Muscle of back (tissue), 13 donors: Measurements from ENCODE around the gene SLC28A2. TPM values are rescaled to one million over a fixed set of nuclear protein-coding genes. Genes with fewer than 3 reads are reported as not detected.
"Not testable (repeated sequence)": the region's sequence is repeated elsewhere in the genome, so short reads cannot be mapped to it uniquely, and the experiment has no call there.

Experiments used
- DNase-seq, 3 donors: peaks; one replicate each; pipeline versions ENCODE4 v3.0.0 to v3.0.0-alpha.2; 2013
- long read RNA-seq, 9 donors: transcript quantifications; one replicate each; lab custom pipeline, GENCODE V29; 2026
- polyA plus RNA-seq, 10 donors: library from polyadenylated mRNA; unstranded; fragments of 120-200 nt; gene quantifications; one replicate each; pipeline ENCODE4 v1.2.1, GENCODE V29; 2013; ENCODE audit not compliant: insufficient read length in 10 of 10

SLC28A2 gene
- under 1 TPM; 0.07 to 0.43 (median 0.20) TPM for polyA plus RNA-seq
- long read RNA-seq, donor 1: 0 reads
- long read RNA-seq, donor 2: 0 reads
- long read RNA-seq, donor 3: 0 reads
- long read RNA-seq, donor 4: 0 reads
- long read RNA-seq, donor 5: 0 reads
- long read RNA-seq, donor 6: 0 reads
- long read RNA-seq, donor 7: 0 reads
- long read RNA-seq, donor 8: 0 reads
- long read RNA-seq, donor 9: 0 reads

DNA sequence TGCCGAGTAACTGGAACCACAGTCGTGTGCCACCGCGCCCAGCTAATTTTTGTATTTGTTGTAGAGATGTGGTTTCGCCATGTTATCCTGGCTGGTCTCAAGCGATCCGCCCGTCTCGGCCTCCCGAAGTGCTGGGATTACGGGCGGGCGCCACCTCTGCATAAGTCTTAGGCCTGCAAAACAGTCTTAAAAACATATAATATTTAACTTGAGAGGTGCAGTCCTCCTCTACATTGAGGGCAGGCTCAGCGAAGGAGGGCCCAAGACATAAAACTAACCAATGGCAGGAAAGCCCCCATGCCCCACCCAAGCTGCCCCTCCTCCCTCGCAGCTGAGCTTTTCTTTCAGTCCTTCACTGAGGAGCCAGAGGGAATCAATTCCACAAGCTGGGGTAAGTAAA, at the start of gene SLC28A2:
Gene SLC28A2 (plus strand): TSS at position 347 of the 400 bp plus-strand sequence. CDS start 982 bp downstream, outside the sequence.
- DNase-seq: no peak

GRCh38 chr15:45203182-45203581, 48.9 kb upstream of the SLC28A2 start:
- DNase-seq: no peak

- peak in 1 of 3 donors; percentile 57 for DNase-seq
Measured at GRCh38 chr15:45205192-45205591, 46.8 kb upstream of the SLC28A2 start.

- DNase-seq: no peak
Measured at GRCh38 chr15:45212493-45212892, 39.5 kb upstream of the SLC28A2 start.

GRCh38 chr15:45221053-45221599, 30.9 kb upstream of the SLC28A2 start:
- DNase-seq: no peak

- DNase-seq: no peak
Measured at GRCh38 chr15:45221967-45222366, 30.1 kb upstream of the SLC28A2 start.

DNA sequence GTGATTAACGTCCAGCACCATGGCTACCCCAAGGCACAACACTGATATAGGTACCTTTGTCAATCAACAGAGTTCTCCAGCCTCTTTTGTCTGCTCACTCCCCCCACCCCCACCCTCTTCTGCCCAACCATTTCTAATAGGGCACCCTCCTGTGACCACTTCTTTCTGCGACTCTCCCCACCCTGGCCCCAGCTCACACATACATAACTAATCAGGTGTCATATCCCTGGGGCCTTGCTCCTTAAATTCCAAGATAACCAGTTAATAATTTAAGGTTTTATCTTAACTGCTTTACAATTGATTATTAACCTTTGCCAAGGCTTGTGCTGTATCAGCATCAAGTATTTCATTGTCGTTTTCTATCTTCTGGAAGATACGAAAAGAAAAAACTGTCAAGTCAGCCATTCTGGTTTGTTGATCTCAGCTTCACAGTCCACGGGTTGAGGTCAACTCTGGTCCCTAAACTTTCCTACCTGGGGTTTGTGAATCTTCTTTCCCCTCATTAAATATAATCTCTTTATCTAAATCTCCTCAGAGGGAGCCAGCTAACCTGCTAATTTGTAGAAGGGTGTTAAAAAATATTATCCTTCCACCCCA, 27.3 kb upstream of the SLC28A2 start:
- no peak for DNase-seq

DNA sequence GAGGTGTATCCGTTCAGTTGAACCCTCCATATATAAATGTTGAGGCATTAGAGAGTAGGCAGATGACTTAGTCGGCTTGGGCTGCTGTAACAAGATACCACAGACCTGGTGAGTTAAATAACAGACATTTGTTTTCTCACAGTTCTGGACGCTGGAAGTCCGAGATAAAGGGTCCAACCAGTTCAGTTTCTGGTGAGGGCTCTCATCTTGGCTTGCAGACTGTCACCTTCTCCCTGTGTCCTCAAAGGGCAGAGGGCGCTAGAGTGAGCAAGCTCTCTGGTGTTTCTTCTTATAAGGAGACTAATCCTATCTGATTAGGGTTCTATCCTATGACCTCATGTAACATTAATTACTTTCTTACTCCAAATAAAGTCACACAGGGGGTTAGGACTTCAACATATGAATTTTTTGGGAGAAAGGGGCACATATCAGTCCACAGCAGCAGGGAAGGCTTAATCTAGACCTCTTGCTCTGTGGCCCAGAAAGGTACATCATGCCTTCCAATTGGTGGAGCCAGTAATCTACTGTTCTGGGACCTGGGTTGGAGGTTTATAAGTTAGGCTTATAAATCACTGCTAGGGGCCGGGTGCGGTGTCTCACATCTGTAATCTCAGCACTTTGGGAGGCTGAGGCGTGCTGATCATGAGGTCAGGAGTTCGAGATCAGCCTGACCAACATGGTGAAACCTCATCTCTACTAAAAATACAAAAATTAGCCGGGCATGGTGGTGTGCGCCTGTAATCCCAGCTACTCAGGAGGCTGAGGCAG, 26.3 kb upstream of the SLC28A2 start:
- no peak for DNase-seq

- DNase-seq: no peak
Measured at GRCh38 chr15:45228931-45229330, 23.1 kb upstream of the SLC28A2 start.

DNA sequence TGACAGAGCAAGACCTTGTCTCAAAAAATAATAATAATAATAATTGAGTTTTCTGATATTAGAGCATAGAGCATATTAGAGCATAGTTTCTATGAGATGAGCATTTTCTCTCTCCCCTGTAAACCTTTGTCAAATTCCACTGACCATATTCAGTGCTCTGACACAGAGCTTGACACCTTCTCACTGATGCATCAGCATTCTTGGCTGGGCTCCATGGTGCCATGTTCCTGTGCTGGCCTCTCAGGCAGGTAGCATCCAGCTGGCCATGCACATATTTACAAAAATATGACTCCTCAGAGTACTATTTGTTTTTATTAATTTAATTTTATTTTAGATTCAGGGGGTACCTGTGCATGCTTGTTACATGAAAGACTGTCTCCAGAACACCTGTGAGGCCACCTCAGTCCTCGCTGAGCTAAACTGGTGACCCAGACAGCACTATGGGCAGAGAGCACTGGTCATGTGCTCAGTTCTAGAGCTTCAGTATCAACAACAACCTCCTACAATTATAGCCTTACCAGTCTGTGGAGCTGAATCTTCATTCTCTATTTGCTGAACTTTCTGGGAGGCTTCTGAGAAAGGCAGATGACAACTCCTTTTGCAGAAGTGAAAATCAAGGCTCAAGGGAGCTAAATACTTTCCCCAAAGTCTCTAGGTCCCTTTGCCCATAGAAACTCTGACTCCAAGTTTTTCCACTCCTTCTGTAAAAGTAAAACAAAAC, 21.6 kb upstream of the SLC28A2 start:
- DNase-seq: no peak

DNA sequence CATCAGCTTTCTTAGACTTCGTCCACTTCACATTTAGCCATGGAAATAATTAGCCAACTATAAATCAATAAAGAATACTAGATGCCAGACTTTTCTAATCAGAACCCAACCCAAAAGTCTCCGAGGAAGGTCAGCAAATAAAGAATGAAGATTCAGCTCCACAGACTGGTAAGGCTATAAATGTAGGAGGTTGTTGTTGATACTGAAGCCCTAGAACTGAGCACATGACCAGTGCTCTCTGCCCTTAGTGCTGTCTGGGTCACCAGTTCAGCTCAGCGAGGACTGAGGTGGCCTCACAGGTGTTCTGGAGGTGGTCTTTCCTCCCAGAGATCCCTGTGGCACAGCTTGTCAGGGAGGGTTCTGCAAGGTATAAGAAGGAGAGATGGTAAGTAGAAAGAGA, 20.9 kb upstream of the SLC28A2 start:
- DNase-seq: no peak

DNA sequence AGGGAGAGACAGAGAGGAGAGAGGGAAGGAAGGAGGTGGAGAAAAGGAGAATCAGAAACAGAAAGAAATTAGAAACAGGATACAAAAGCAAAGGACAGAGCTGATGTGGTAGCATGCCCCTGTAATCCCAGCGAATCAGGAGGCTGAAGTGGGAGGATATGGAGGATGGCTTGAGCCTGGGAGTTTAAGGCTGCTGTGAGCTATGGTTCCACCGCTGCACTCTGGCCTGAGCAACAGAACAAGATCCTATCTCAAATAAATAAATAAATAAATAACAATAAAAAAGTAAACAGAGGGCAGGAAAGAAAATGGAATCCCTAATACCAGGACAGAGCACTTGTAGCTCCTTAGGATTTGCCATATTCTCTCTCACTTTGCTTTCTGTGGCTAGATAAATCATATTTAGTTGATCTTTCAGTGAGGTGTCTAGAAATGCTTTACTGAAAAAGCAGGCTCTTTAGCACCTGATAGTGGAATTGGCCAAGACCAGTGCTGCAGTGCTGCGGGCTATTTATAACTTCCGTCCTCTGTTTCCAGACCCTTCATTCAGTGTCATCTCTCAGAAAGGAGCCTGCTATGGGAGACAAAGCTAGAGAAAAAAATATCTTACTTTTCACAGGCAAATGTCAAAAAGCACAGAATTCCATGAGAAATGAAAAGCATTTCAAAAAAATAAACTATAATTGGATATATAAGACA, 20.0 kb upstream of the SLC28A2 start:
- DNase-seq: no peak

GRCh38 chr15:45234562-45235235, 17.3 kb upstream of the SLC28A2 start:
- no peak for DNase-seq

DNA sequence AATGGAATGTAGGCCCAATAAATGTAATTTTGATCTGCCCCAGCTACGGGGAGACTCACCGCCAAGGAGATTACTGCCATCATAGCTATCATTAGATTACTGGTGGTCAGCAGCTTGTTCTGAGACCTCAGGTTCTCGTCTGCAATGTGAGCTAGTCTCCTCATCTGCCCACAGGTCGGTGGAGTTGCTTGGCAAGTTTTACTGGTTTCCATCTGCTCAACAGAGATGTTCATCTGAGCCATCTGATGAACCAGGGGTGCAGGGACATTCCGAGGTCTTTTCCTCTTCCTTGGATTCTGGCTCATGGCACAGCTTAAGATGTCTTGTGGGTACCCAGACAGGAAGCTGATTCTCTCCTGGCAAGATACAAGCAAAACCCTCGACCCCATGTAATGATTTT, 15.2 kb upstream of the SLC28A2 start:
- not testable (repeated sequence) for DNase-seq

DNA sequence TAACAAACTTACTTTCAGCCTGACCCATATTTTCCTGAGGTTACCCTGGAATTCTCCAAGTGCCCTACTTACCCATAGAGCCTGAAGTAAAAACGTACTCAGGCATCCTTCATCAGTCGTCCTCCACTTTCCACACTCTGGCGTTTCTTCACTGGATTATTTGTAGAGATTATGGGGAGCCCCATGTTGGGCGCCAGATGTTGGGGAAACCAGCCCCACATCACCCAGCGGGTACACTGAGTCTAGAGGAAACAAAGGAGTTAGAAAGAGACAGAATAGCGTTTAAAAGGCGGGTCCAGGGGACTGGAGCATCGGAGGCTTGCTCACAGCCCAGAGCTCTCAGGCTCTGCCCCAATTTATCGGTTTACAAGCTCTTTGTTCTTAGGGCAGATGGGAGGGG, 9.7 kb upstream of the SLC28A2 start:
- peak in 1 of 3 donors; percentile 12 for DNase-seq

DNA sequence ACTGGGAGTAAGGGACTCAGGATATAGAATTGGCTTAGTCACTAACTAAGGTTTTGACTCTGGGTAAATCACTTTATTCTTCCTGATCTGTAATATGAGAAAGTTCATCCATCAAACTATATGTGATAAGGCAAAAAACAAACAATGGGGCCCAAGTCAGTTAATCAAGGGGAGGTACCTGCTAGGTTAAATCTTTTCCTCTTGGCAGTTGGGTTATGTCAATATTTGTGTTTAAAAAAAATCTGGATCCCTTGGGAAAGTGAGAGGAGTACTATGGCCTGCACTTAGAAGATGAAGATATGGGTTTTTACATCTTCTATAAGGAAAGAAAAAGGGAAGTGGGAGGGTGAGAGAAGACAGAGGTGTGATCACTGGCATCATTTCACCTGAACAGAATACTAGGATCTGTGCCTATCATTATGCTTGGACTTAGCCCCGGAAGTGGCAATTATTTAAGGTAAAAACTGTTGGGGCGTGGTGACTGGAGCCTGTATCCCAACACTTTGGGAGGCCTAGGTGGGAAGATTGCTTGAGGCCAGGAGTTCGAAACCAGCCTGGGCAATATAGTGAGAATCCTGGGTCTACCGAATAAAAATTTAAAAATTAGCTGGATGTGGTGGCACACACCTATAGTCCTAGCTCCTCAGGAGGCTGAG, 2.8 kb upstream of the SLC28A2 start:
- DNase-seq: no peak

GRCh38 chr15:45253330-45253729, 1.3 kb downstream of the SLC28A2 start:
- no peak for DNase-seq

DNA sequence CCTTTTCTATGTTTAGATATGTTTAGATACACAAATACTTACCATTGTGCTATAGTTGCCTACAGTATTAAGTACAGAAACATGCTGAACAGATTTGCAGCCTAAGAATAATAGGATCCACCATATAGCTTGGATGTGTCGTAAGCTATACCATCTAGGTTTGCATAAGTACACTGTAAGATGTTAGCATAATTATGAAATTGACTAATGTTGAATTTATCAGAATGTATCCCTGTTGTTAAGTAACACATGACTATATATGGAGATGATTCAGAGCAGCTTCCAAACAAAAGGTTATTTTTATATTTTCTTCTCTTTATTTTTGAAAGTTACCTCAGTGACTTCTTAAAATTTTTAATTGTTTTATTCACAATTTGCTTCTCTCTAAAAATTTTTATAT, 2.4 kb downstream of the SLC28A2 start:
- peak in 1 of 3 donors; percentile 2 for DNase-seq

DNA sequence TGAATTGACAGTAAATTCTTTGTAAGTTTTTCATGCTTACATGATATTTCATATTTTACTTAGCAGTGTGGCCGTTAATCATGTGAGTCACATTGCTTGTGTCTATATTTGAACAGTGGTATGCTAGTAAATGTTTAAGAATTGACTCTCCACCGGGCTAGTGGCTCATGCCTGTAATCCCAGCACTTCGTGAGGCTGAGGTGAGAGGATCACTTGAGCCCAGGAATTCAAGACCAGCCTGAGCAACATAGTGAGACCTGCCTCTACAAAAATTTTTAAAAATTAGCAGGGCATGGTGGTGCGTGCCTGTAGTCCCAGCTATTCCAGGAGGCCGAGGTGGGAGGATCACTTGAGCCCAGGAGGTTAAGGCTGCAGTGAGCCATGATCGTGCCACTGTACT, 2.8 kb downstream of the SLC28A2 start:
- DNase-seq: peak in 1 of 3 donors; percentile 9

DNA sequence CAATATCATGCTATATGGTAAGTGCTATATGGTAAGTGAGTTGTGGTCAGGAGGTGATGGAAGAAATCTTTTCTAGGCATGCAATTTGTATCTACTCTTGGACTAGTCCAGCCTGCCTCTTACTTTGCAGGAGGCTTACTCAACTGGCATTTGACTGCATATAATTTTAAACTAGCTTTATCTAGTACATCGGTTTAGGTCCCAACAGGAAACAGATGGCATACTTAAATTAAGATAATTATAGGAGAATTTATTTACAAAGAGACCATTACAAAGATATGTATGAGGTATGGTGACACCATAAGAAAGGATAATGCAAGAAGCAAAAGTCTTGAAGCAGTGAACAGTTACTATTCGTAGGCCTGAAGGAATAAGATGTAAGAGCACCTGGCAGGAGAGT, 7.8 kb downstream of the SLC28A2 start:
- DNase-seq: no peak
